ENCODE results near the gene HPSE.

Gene HPSE

GRCh38 chr4:83261307-83261706, 73.3 kb downstream of the HPSE start:
- Histone ChIP-seq H3K4me3 (ENCODE audit: low read length) (no peak overlapping the region), H3K36me3 (ENCODE audit: control insufficient read depth, insufficient read depth, low read length, severe bottlenecking) (peaks cover 14% of the 10 kb centered on the region)
- no peak for DNase-seq (ENCODE audit: low read depth)

GRCh38 chr4:83259586-83259985, 75.1 kb downstream of the HPSE start:
- Histone ChIP-seq H3K36me3 (ENCODE audit: control insufficient read depth, insufficient read depth, low read length, severe bottlenecking) (peaks cover 3% of the 10 kb centered on the region), H3K4me3 (ENCODE audit: low read length) (no peak overlapping the region), H3K4me1 (ENCODE audit: control insufficient read depth, insufficient read depth, low read length) (peaks cover 50% of the 10 kb centered on the region), H3K9ac (ENCODE audit: low read length) (peak overlapping the region; percentile 4), H3K9me3 (ENCODE audit: control insufficient read depth, low read length) (no peaks in the 10 kb centered on the region), H3K27me3 (replicated peaks; ENCODE audit: control insufficient read depth, insufficient read depth, low read length) (no peaks in the 10 kb centered on the region)
- no peak for DNase-seq (ENCODE audit: low read depth)

More at GRCh38 chr4:83261307-83261706, 73.3 kb downstream of the HPSE start:
- Histone ChIP-seq H3K4me1 (ENCODE audit: control insufficient read depth, insufficient read depth, low read length) (peaks cover 39% of the 10 kb centered on the region), H3K27me3 (replicated peaks; ENCODE audit: control insufficient read depth, insufficient read depth, low read length) (no peaks in the 10 kb centered on the region), H3K9me3 (ENCODE audit: control insufficient read depth, low read length) (no peaks in the 10 kb centered on the region), H3K9ac (ENCODE audit: low read length) (no peak overlapping the region)

GRCh38 chr4:83258461-83258860, 76.2 kb downstream of the HPSE start:
- Histone ChIP-seq H3K9ac (ENCODE audit: low read length) (no peak overlapping the region), H3K4me3 (ENCODE audit: low read length) (peak overlapping the region; percentile 3), H3K27me3 (replicated peaks; ENCODE audit: control insufficient read depth, insufficient read depth, low read length) (no peaks in the 10 kb centered on the region), H3K9me3 (ENCODE audit: control insufficient read depth, low read length) (no peaks in the 10 kb centered on the region), H3K36me3 (ENCODE audit: control insufficient read depth, insufficient read depth, low read length, severe bottlenecking) (peaks cover 3% of the 10 kb centered on the region), H3K4me1 (ENCODE audit: control insufficient read depth, insufficient read depth, low read length) (peaks cover 50% of the 10 kb centered on the region)
- DNase-seq (ENCODE audit: low read depth), result no peak

GRCh38 chr4:83257811-83258210, 76.8 kb downstream of the HPSE start:
- no peaks in the 10 kb centered on the region for H3K27me3 ChIP-seq (replicated peaks; ENCODE audit: control insufficient read depth, insufficient read depth, low read length)
- H3K4me1 ChIP-seq (ENCODE audit: control insufficient read depth, insufficient read depth, low read length), result peaks cover 50% of the 10 kb centered on the region
- peaks cover 3% of the 10 kb centered on the region for H3K36me3 ChIP-seq (ENCODE audit: control insufficient read depth, insufficient read depth, low read length, severe bottlenecking)
- no peaks in the 10 kb centered on the region for H3K9me3 ChIP-seq (ENCODE audit: control insufficient read depth, low read length)
- no peak overlapping the region for H3K4me3 ChIP-seq (ENCODE audit: low read length)
- no peak overlapping the region for H3K9ac ChIP-seq (ENCODE audit: low read length)
- no peak for DNase-seq (ENCODE audit: low read depth)

GRCh38 chr4:83255584-83255983, 79.1 kb downstream of the HPSE start:
- Histone ChIP-seq H3K36me3 (ENCODE audit: control insufficient read depth, insufficient read depth, low read length, severe bottlenecking) (no peaks in the 10 kb centered on the region), H3K9ac (ENCODE audit: low read length) (no peak overlapping the region), H3K27me3 (replicated peaks; ENCODE audit: control insufficient read depth, insufficient read depth, low read length) (no peaks in the 10 kb centered on the region), H3K9me3 (ENCODE audit: control insufficient read depth, low read length) (no peaks in the 10 kb centered on the region), H3K4me3 (ENCODE audit: low read length) (no peak overlapping the region), H3K4me1 (ENCODE audit: control insufficient read depth, insufficient read depth, low read length) (peaks cover 69% of the 10 kb centered on the region)
- DNase-seq (ENCODE audit: low read depth), result peak; percentile 59

- DNase-seq (ENCODE audit: low read depth), result peak; percentile 65
- no peaks in the 10 kb centered on the region for H3K27me3 ChIP-seq (replicated peaks; ENCODE audit: control insufficient read depth, insufficient read depth, low read length)
- peaks cover 45% of the 10 kb centered on the region for H3K4me1 ChIP-seq (ENCODE audit: control insufficient read depth, insufficient read depth, low read length)
- no peak overlapping the region for H3K4me3 ChIP-seq (ENCODE audit: low read length)
- peak overlapping the region; percentile 15 for H3K9ac ChIP-seq (ENCODE audit: low read length)
- no peaks in the 10 kb centered on the region for H3K36me3 ChIP-seq (ENCODE audit: control insufficient read depth, insufficient read depth, low read length, severe bottlenecking)
- no peaks in the 10 kb centered on the region for H3K9me3 ChIP-seq (ENCODE audit: control insufficient read depth, low read length)
Observed at GRCh38 chr4:83252782-83253405, 81.8 kb downstream of the HPSE start.

- no peak overlapping the region for H3K9ac ChIP-seq (ENCODE audit: low read length)
Observed at GRCh38 chr4:83251447-83251830, 83.2 kb downstream of the HPSE start.

GRCh38 chr4:83250687-83251446, 83.8 kb downstream of the HPSE start:
- no peak for DNase-seq (ENCODE audit: low read depth)
- no peaks in the 10 kb centered on the region for H3K27me3 ChIP-seq (replicated peaks; ENCODE audit: control insufficient read depth, insufficient read depth, low read length)
- H3K9ac ChIP-seq (ENCODE audit: low read length), result no peak overlapping the region
- peaks cover 29% of the 10 kb centered on the region for H3K4me1 ChIP-seq (ENCODE audit: control insufficient read depth, insufficient read depth, low read length)
- H3K36me3 ChIP-seq (ENCODE audit: control insufficient read depth, insufficient read depth, low read length, severe bottlenecking), result no peaks in the 10 kb centered on the region
- no peaks in the 10 kb centered on the region for H3K9me3 ChIP-seq (ENCODE audit: control insufficient read depth, low read length)
- no peak overlapping the region for H3K4me3 ChIP-seq (ENCODE audit: low read length)

More at GRCh38 chr4:83251447-83251830, 83.2 kb downstream of the HPSE start:
- H3K4me1 ChIP-seq (ENCODE audit: control insufficient read depth, insufficient read depth, low read length), result peaks cover 34% of the 10 kb centered on the region
- no peaks in the 10 kb centered on the region for H3K36me3 ChIP-seq (ENCODE audit: control insufficient read depth, insufficient read depth, low read length, severe bottlenecking)
- no peak for DNase-seq (ENCODE audit: low read depth)
- no peak overlapping the region for H3K4me3 ChIP-seq (ENCODE audit: low read length)
- no peaks in the 10 kb centered on the region for H3K9me3 ChIP-seq (ENCODE audit: control insufficient read depth, low read length)
- no peaks in the 10 kb centered on the region for H3K27me3 ChIP-seq (replicated peaks; ENCODE audit: control insufficient read depth, insufficient read depth, low read length)

- no peak overlapping the region for H3K9ac ChIP-seq (ENCODE audit: low read length)
- no peak for DNase-seq (ENCODE audit: low read depth)
- no peaks in the 10 kb centered on the region for H3K36me3 ChIP-seq (ENCODE audit: control insufficient read depth, insufficient read depth, low read length, severe bottlenecking)
- H3K9me3 ChIP-seq (ENCODE audit: control insufficient read depth, low read length), result no peaks in the 10 kb centered on the region
- peaks cover 22% of the 10 kb centered on the region for H3K4me1 ChIP-seq (ENCODE audit: control insufficient read depth, insufficient read depth, low read length)
- no peak overlapping the region for H3K4me3 ChIP-seq (ENCODE audit: low read length)
- H3K27me3 ChIP-seq (replicated peaks; ENCODE audit: control insufficient read depth, insufficient read depth, low read length), result no peaks in the 10 kb centered on the region
Observed at GRCh38 chr4:83248486-83248885, 86.2 kb downstream of the HPSE start.

GRCh38 chr4:83247415-83248357, 87.0 kb downstream of the HPSE start:
- no peak for DNase-seq (ENCODE audit: low read depth)
- peaks cover 22% of the 10 kb centered on the region for H3K4me1 ChIP-seq (ENCODE audit: control insufficient read depth, insufficient read depth, low read length)
- H3K4me3 ChIP-seq (ENCODE audit: low read length), result no peak overlapping the region
- no peaks in the 10 kb centered on the region for H3K9me3 ChIP-seq (ENCODE audit: control insufficient read depth, low read length)
- H3K27me3 ChIP-seq (replicated peaks; ENCODE audit: control insufficient read depth, insufficient read depth, low read length), result no peaks in the 10 kb centered on the region
- H3K9ac ChIP-seq (ENCODE audit: low read length), result no peak overlapping the region
- no peaks in the 10 kb centered on the region for H3K36me3 ChIP-seq (ENCODE audit: control insufficient read depth, insufficient read depth, low read length, severe bottlenecking)
